GM19463 (cell line): ENCODE data around the gene ZC3HAV1L.
"Not testable (repeated sequence)": the region's sequence is repeated elsewhere in the genome, so short reads cannot be mapped to it uniquely, and the experiment has no call there.

Source experiments
- ATAC-seq: cut with Tn5 transposase; IDR thresholded peaks from one replicate; pipeline ENCODE4 v1.9.1; 2021; ENCODE audit warnings: mild to moderate bottlenecking, moderate library complexity; ENCODE audit not compliant: unreplicated experiment

Gene ZC3HAV1L

GRCh38 chr7:139054656-139055055 lies 18.8 kb upstream of the ZC3HAV1L start:
- not testable (repeated sequence) for ATAC-seq

- ATAC-seq: no peak
These were observed 18.3 kb upstream of the ZC3HAV1L start for GRCh38 chr7:139054101-139054500.

- ATAC-seq: no peak
These were observed 15.8 kb upstream of the ZC3HAV1L start for GRCh38 chr7:139051655-139052054.

GRCh38 chr7:139049936-139050335 lies 14.1 kb upstream of the ZC3HAV1L start:
- no peak for ATAC-seq

GRCh38 chr7:139049111-139049510 lies 13.3 kb upstream of the ZC3HAV1L start:
- ATAC-seq: no peak

GRCh38 chr7:139047970-139048369 lies 12.1 kb upstream of the ZC3HAV1L start:
- no peak for ATAC-seq

GRCh38 chr7:139046143-139046542 lies 10.3 kb upstream of the ZC3HAV1L start:
- no peak for ATAC-seq

- no peak for ATAC-seq
These were observed 9.3 kb upstream of the ZC3HAV1L start for GRCh38 chr7:139044813-139045794.

GRCh38 chr7:139043823-139044812 lies 8.3 kb upstream of the ZC3HAV1L start:
- no peak for ATAC-seq

- ATAC-seq: no peak
These were observed 5.7 kb upstream of the ZC3HAV1L start for GRCh38 chr7:139041378-139042085.

GRCh38 chr7:139038691-139039090 lies 2.8 kb upstream of the ZC3HAV1L start:
- ATAC-seq: no peak

GRCh38 chr7:139036901-139037300 lies 1.1 kb upstream of the ZC3HAV1L start:
- ATAC-seq: no peak

GRCh38 chr7:139034855-139035585 lies 822 bp downstream of the ZC3HAV1L start:
- ATAC-seq: peak; percentile 35

- ATAC-seq: no peak
These were observed 1.5 kb downstream of the ZC3HAV1L start for GRCh38 chr7:139034336-139034735.

- no peak for ATAC-seq
These were observed 2.3 kb downstream of the ZC3HAV1L start for GRCh38 chr7:139033346-139034114.

GRCh38 chr7:139032473-139032872 lies 3.4 kb downstream of the ZC3HAV1L start:
- no peak for ATAC-seq

GRCh38 chr7:139029353-139029752 lies 6.5 kb downstream of the ZC3HAV1L start:
- ATAC-seq: no peak

- no peak for ATAC-seq
These were observed 9.3 kb downstream of the ZC3HAV1L start for GRCh38 chr7:139026551-139026950.

GRCh38 chr7:139025861-139026260 lies 10.0 kb downstream of the ZC3HAV1L start:
- not testable (repeated sequence) for ATAC-seq
